Measurements from ENCODE around the gene PITPNC1.
"Not testable (repeated sequence)": the region's sequence is repeated elsewhere in the genome, so short reads cannot be mapped to it uniquely, and the experiment has no call there.

PITPNC1 gene

DNA sequence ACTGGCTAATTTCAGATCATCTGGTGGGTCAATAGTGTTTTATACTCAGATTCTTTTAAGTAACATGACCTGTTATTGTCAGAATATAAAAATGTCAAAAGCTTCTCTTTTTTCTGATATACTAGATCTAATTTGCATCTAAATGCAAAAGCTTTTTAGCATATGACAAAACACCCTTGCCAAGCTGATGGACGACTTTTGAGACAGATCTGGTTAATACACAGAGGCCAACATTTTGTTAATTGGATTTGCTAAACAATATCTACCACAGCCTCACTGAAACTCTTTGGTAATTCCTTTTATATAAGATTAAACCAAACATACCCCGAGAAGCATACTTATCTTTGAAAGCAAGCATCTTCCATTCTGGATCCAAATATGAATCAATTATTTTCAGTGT is 330.4 kb downstream of the PITPNC1 start:
- FAIRE-seq, result no peak

DNA sequence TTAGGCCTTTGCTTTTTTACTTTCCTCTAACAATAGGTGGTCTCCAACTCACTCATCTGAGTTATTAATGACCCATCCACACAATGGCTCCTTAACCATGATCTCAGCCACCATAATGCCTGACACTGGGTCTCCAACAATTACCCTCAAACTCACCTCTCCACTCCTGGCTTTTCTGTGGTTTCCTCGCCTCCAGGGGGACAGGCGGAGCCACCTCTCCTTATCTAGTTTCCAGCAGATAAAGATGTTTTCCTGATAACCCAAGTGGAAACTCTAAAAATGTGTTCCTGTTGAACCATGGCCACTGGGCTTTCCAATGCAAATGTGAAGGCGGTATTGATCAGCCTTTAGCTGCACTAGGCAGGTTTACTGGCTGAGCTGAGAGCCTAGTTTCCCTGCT is 331.3 kb downstream of the PITPNC1 start:
- FAIRE-seq, result no peak

DNA sequence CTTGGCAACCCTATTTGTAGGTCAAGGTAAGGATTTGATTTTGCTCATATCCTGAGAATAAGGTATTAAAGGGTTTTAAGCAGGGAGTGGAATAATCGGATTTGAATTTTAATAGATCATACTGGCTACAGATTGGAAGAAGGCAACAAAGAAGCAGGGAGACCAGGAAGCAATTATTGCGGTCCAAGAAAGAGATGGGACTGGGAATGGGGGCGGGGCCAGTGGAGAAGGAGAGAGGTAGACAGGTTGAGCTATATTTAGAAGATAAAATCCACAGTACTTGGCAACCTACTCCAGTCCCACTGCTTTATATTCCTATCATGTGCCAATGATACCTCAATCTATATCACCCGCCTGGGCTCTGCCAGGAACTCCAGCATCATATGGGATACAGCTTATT is 334.8 kb downstream of the PITPNC1 start:
- FAIRE-seq, result no peak

DNA sequence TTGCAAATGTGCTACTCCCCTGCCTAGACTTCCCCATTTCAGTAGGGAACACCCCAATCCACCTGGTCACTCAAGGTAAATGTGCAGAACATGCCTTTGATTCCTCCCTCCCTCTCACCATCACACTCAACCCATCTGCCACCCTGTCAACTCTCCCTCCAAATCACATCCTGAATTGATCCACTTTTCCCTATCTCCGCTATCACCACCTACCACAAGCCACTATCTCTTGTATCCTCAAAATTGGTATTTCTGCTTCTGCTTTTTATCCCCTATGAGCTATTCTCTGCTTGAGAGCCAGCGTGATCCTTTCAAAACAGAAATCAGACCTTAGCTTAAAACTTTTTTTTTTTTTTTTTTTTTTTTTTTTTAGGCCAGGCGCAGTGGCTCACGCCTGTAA is 335.3 kb downstream of the PITPNC1 start:
- no peak for FAIRE-seq

DNA sequence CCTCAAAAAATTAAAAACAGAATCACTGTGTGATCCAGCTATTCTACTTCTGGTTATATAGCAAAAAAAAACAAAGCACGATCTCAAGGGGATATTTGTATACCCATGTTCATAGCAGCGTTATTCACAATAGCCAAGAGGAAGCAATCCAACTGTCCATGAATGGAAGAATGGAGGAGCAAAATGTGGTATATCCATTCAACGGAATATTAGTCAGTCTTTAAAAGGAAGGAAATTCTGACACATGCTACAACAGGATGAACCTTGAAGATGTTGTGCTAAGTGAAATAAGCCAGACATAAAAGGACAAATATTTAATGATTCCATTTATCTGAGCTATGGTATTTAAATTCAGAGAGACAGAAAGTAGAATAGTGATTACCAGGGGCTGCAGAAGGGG is 336.1 kb downstream of the PITPNC1 start:
- FAIRE-seq, result no peak

DNA sequence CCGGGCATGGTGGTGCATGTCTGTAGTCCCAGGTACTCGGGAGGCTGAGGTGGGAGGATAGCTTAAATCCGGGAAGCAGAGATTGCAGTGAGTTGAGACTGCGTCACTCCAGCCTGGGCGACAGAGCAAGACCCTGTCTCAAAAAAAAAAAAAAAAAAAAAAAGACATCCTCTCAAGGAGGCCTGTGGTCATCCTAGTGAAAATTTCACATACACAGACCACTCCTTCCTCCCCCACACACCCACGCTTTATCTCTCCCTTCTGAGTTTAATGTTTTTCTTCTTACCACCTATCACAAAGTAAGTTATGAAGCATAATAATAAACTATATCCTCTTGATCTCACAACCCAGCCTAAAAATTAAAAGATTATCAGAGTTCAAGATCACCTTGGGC is 339.3 kb downstream of the PITPNC1 start:
- no peak for FAIRE-seq

DNA sequence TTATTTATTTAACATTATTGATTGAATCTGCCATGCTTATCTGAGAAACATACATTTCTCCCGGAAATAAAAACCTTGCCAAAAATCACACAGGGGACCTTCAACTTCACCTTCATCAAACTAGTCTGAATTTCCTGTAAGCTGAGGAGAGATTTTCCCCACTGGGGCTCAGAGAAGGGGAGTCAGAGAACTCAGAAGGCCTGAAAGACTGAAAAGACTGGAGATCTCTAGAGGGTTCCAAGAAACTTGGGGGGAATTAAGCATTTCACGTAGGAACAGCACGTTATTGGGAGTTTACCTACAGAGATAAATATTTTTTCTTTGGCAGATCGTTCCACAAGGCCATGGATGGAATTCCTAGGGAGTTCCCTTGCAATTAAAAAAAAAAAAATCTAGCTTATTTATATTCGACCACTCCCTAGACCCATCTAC is 340.1 kb downstream of the PITPNC1 start:
- FAIRE-seq, result no peak

DNA sequence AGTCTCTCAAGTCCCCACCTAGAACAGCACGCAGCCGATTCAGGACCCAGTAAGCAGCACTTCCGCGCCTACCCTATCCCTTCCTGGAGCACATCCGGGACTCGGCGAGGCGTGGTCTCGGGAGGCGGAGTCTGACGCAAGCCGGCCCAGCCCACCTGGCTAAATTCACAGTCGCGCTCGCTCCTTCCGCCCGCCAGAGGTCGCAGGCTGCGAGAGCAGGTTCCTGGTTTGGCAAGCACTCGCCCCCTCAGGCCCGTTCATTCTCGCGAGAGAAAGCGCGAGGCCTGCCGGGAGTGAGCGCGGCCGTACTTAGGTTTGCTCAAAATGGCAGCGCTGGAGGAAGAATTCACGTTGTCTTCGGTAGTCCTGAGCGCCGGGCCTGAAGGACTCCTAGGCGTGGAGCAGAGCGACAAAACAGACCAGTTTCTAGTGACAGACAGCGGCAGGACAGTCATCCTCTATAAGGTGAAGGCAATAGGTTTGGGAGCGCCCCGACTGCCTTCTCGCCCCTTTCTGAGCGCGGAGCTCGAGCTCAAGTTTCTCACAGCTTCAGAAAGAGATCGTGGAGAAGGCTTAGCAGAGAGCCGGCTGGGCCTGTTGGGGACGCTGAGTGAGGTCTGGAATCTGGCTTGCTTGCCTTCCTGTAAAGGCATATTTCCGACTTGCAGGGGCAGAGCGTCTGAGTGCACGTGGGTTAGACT is 340.7 kb downstream of the PITPNC1 start, which contains the start of gene NOL11:
TSS of gene NOL11 (plus strand) at position 313 of the 701 bp plus-strand sequence. CDS start at position 325, 12 bp downstream.
- FAIRE-seq, result peak; percentile 87

DNA sequence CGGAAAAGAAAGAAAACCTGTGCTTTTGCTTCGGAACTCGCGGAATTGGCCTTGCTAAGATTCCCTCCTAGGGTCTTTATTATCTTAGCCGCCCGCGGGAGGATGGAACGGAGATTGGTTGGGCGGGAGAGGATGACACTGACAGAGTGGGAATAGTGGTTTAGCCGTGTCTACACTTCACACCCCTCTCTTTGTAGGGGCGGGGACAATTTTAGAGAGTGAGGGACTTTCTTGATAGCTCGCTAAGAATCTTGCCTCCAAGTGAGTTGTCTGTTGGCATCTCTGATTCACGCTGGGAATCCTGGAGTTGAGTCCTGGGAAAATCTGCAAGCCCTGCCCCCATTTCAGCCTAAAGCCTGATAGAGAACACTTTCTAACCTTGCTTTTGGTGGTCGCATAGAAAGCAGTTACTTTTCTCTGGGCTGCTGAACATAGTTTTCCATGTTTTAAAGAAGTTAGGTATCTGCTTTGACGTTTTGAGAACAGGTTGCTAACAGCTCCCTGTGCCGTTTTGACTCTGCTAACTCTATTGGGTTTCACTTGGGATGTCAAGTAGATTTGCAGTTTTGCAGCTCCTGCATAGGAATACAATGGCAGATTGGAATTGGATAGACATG is 341.4 kb downstream of the PITPNC1 start:
- FAIRE-seq, result no peak

DNA sequence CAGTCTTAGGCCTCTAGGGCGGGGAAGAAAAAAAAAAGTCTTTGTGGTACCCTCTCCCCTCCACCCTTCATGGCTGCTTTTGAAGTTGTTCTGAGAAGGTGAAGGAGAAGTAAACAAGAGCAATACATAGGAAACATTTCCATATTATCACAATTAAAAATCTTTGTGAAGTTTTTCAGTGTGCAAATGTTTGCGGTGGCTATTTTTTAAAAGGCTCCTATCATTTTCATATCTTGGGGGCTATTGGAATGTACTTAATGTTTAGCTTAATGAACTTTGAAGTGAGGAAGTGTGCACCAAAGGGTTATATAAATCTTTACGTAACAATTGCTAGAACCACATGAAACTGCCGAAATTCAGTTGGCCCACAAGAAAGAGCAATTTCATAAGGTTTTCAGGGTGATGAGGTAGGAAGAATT is 348.3 kb downstream of the PITPNC1 start:
- FAIRE-seq, result no peak

DNA sequence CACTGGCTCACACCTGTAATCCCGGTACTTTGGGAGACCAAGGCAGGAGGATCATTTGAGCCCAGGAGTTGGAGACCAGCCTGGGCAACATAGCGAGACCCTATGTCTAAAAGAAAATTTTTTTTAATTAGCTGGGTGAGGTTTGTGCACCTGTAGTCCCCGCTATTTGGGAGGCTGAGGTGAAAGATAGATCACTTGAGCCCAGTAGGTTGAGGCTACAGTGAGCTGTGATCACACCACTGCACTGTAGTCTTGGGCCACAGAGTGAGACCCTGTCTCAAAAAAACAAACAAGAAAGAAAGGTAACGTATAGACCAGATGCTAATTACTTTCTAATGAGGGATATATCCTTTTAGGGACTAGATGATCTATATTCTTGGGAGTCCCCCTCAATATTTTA is 348.7 kb downstream of the PITPNC1 start:
- no peak for FAIRE-seq

DNA sequence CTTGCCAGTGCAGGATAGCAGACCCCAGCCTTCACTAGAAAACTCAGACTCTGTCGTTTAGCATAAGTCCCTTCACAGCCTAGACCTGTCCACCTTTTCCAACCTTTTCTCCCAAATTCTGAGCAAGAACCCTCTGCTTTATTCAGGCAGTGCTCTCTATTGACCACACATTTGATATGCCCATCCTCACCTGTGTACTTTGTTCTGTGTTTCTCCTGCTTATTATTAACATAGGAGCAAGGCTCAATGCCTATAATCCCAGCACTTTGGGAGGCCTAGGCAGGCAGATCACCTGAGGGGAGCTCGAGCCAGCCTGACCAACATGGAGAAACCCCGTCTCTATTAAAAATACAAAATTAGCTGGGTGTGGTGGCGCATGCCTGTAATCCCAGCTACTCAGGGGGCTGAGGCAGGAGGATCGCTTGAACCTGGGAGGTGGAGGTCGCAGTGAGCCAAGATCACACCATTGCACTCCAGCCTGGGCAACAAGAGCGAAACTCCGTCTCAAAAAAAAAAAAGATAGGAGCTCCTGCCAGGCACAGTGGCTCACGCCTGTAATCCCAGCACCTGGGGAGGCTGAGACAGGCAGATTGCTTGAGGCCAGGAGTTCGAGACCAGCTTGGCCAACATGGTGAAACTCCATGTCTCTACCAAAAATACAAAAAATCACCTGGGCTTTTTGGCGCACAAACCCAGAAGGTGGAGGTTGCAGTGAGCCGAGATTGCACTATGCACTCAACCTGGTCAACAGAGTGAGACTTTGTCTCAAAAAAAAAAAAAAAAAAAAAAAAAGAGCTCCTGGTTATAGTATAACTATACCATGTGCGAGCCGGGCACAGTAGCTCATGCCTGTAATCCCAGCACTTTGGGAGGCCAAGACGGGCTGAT is 350.3 kb downstream of the PITPNC1 start:
- FAIRE-seq, result not testable (repeated sequence)

DNA sequence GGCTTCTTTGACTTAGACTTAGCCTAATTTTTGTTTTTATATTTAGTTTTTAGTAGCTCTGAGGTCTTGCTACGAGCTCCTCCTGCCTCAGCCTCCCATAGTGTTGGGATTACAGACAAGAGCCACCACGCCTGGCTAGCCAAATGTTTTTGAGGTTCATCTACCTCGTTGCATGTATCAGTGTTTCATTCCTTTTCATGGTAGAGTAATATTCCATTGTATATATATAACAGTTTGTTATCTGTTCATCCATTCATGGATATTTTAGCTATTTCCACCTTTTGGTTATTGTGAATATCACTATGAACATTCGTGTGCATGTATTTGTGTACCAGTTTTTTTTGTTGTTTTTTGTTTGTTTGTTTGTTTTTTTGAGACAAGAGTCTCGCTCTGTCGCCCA is 352.8 kb downstream of the PITPNC1 start:
- no peak for FAIRE-seq

DNA sequence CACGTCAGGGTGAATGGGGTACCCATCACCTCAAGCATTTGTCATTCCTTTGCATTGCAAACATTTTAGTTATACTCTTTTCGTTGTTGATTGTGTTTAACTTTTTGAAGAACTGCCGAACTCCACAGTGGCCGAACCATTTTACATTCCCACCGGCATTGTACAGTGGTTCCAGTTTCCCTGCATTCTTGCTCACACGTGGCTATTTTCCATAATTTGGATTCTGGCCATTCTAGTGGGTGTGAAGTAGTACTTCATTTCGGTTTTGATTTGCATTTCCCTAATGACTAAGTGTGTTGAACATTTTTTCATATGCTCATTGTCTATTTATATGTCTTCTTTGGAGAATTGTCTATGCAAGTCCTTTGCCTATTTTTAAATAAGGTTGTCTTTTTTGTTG is 353.6 kb downstream of the PITPNC1 start:
- FAIRE-seq, result no peak

DNA sequence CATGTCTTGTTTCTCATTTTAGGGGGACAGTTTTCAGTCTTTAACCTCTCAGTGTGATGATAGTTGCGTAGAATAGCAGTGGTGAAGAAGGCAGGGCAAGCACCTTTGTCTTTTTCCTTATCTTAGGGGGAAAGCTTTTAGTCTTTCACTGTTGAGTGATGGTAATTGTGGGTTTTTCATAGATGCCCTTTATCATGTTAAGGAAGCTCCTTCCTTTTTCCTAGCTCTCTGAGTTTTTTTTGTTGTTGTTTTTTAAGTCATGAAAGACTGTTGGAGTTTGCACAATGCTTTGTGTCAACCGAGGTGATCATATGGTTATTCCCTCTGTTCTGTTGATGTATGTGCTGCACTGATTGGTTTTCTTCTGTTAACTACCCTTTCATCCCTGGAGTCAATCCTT is 356.4 kb downstream of the PITPNC1 start:
- FAIRE-seq, result no peak

DNA sequence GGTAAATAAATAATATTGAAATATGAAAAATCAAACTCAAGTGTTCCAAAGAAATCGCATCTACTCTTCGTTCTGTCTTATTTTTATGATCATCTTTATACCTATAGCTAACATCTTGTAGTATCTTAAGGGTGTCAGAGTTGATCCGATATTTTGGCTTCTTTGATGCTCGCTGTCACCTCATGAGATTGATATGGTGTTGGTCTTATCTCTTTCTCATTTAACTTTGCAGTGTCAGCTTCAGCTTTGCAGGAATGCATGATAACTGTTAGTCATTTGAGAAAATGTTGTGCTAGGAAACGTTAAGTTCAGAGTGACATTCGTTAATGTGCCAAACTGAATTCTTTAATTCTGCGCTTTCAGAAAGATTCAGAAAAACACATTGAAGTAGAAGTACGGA is 360.1 kb downstream of the PITPNC1 start:
- FAIRE-seq, result no peak

DNA sequence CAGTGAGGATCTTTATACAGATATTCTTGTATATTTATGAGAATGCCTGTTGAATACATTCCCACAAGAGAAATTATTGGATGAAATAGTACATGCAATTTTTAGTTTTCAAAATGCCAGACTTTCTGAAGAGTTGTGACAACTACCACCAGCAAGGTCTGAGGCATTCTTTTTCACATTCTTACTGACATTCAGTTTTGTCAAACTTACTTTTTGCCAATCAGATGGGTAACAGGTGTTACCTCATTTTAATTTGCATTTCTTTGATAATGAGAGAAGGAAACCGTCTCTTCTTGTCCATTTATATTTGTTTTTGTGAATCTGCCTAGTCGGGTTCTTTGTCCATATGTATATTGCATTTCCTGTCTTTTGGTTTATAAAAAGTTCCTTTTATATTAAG is 364.9 kb downstream of the PITPNC1 start:
- no peak for FAIRE-seq

Measured in TTC549 (cell line).